Endothelial cell of hepatic sinusoid (primary cell): ENCODE results near the gene HMHB1.

ENCODE experiments used
- in situ Hi-C: cut with HindIII; loops from 2 replicates; pipeline ENCODE4 v1.10.0; 2017; ENCODE audit warnings: low sequenced_read_pairs

The HMHB1 gene

GRCh38 chr5:143860211-143860610 is 48.2 kb downstream of the HMHB1 start:
- in situ Hi-C loops = no loop called here

GRCh38 chr5:143862271-143862670 is 50.3 kb downstream of the HMHB1 start:
- in situ Hi-C loops = no loop called here

GRCh38 chr5:143865426-143866025 is 53.6 kb downstream of the HMHB1 start:
- in situ Hi-C loops = no loop called here
